Right lobe of liver (tissue), 4 donors: Measurements from ENCODE around the gene SAMD7.

Source experiments
- POLR2A ChIP-seq: fragments of 450-650 bp; IDR thresholded peaks from one replicate; pipeline ENCODE4 v1.6.1; 2017; ENCODE audit warnings: antibody characterized with exemption, mild to moderate bottlenecking
- TF ChIP-seq, protein P1 (sequence below), 4 donors: fragments of 200-600 bp in 3 of 4; fragments of 450-650 bp in 1 of 4; IDR thresholded peaks; one replicate each; pipeline versions ENCODE4 v1.5.1 to v1.8.0; 2016 to 2022; ENCODE audit warnings: antibody characterized with exemption in 4 of 4, mild to moderate bottlenecking in 2 of 4
- donor health status: DM: no; HTN: no; CAD: no.
- donor health status: DM: no; HTN: no; CAD: no.
- donor health status: DM: no; HTN: yes; CAD: no.

GRCh38 chr3:169930843-169931242 is 19.5 kb downstream of the SAMD7 start:
- TF ChIP-seq, protein P1, sequence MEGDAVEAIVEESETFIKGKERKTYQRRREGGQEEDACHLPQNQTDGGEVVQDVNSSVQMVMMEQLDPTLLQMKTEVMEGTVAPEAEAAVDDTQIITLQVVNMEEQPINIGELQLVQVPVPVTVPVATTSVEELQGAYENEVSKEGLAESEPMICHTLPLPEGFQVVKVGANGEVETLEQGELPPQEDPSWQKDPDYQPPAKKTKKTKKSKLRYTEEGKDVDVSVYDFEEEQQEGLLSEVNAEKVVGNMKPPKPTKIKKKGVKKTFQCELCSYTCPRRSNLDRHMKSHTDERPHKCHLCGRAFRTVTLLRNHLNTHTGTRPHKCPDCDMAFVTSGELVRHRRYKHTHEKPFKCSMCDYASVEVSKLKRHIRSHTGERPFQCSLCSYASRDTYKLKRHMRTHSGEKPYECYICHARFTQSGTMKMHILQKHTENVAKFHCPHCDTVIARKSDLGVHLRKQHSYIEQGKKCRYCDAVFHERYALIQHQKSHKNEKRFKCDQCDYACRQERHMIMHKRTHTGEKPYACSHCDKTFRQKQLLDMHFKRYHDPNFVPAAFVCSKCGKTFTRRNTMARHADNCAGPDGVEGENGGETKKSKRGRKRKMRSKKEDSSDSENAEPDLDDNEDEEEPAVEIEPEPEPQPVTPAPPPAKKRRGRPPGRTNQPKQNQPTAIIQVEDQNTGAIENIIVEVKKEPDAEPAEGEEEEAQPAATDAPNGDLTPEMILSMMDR (IDR thresholded peaks at IDR 0.05), result no peak
- TF ChIP-seq POLR2A, result no peak
